HCT116 (cell line): ENCODE measurements around the gene MYZAP. TPM values are rescaled to one million over a fixed set of nuclear protein-coding genes. Genes with fewer than 3 reads are reported as not detected.

Experiments
- ATAC-seq: fragments of 200-7000 bp; cut with Tn5 transposase; 2 replicates; pipeline ENCODE4 v1.9.1; 2020; ENCODE audit warnings: mild to moderate bottlenecking, moderate library complexity
- BruUV-seq: library from RNA; stranded (reverse); fragments of 400-500 nt; replicated peaks from 2 replicates; lab custom pipeline; 2021; lab: Mats Ljungman, UMichigan
- CTCF ChIA-PET: fragments of 300-600 bp; sonication (Branson Sonifier 250); formaldehyde crosslinking; loops from one replicate; lab custom pipeline; 2021; ENCODE audit warnings: antibody characterized with exemption; lab: Charles Lee
- POLR2A ChIA-PET: fragments of 300-600, 350-600 bp; sonication (Branson Sonifier 250); formaldehyde crosslinking; loops from one replicate; lab custom pipeline; 2021; ENCODE audit warnings: antibody characterized with exemption; lab: Charles Lee
- RAD21 ChIA-PET, 2 experiments: fragments of 300-600 bp; sonication (Branson Sonifier 250); formaldehyde crosslinking; loops; one replicate each; lab custom pipeline; 2023; ENCODE audit warnings: low total read pairs in 2 of 2; ENCODE audit not compliant: uncharacterized antibody in 2 of 2, unreplicated experiment in 2 of 2, low non-redundant PET in 1 of 2; lab: Charles Lee
- DNase-seq: peaks from one replicate; pipeline ENCODE4 v3.0.0-alpha.2; 2010; ENCODE audit warnings: low read depth, low spot score
- H2AFZ ChIP-seq: fragments of 200-600 bp; shearing (Covaris generic), sonication (generic); 2 replicates; pipeline ENCODE4 v1.6.1; 2017; ENCODE audit warnings: low read depth, mixed run types, mixed read lengths, antibody characterized with exemption, low read length; ENCODE audit not compliant: poor library complexity, severe bottlenecking
- H3K27ac ChIP-seq: 2 replicates; pipeline ENCODE4 v1.5.1; 2012; ENCODE audit warnings: low read depth, low read length
- H3K27me3 ChIP-seq: fragments of 200-600 bp; sonication (generic); 2 replicates; pipeline ENCODE4 v1.6.1; 2016; ENCODE audit warnings: mixed run types, low read length, mixed read lengths; ENCODE audit not compliant: insufficient read depth
- H3K36me3 ChIP-seq, 2 experiments: fragments of 200-500 bp in 1 of 2; fragments of 200-600 bp in 1 of 2; sonication (Bioruptor generic) in 1 of 2; sonication (generic) in 1 of 2; 2 replicates each; pipeline versions ENCODE4 v1.5.1 to v1.6.1; 2014 to 2016; ENCODE audit warnings: low read length in 2 of 2, inconsistent platforms in 1 of 2, mixed read lengths in 1 of 2, mixed run types in 1 of 2; ENCODE audit not compliant: insufficient read depth in 2 of 2, control insufficient read depth in 1 of 2
- H3K4me1 ChIP-seq, 2 experiments: fragments of 200-600 bp in 1 of 2; sonication (generic) in 1 of 2; 2 replicates each; pipeline versions ENCODE4 v1.5.1 to v1.6.1; 2012 to 2017; ENCODE audit warnings: low read length in 2 of 2, inconsistent platforms in 1 of 2, mild to moderate bottlenecking in 1 of 2, mixed read lengths in 1 of 2, mixed run types in 1 of 2, moderate library complexity in 1 of 2; ENCODE audit not compliant: insufficient read depth in 2 of 2, control insufficient read depth in 1 of 2
- H3K4me2 ChIP-seq: fragments of 200-600 bp; sonication (generic); 2 replicates; pipeline ENCODE4 v1.6.1; 2017; ENCODE audit warnings: mixed run types, low read length, mixed read lengths
- H3K4me3 ChIP-seq, 2 experiments: fragments of 200-600 bp in 1 of 2; sonication (generic) in 1 of 2; replicated peaks in 1 of 2; 2 replicates each; pipeline ENCODE4 v1.5.1; 2011 to 2016; ENCODE audit warnings: low read length in 2 of 2, control low read depth in 1 of 2, low read depth in 1 of 2, mild to moderate bottlenecking in 1 of 2, mixed read lengths in 1 of 2, mixed run types in 1 of 2
- H3K79me2 ChIP-seq: fragments of 200-600 bp; sonication (generic); 2 replicates; pipeline ENCODE4 v1.6.1; 2017; ENCODE audit warnings: mild to moderate bottlenecking, mixed run types, low read length, moderate library complexity, mixed read lengths; ENCODE audit not compliant: insufficient read depth
- H3K9ac ChIP-seq: fragments of 200-600 bp; sonication (generic); 2 replicates; pipeline ENCODE4 v1.6.1; 2016; ENCODE audit warnings: low read length, mixed read lengths
- H3K9me2 ChIP-seq: fragments of 200-600 bp; sonication (generic), shearing (Covaris generic); 2 replicates; pipeline ENCODE4 v1.6.1; 2017; ENCODE audit warnings: mixed run types, mild to moderate bottlenecking, moderate library complexity; ENCODE audit not compliant: insufficient read depth
- H3K9me3 ChIP-seq, 2 experiments: fragments of 200-500 bp in 1 of 2; fragments of 200-600 bp in 1 of 2; sonication (Bioruptor generic) in 1 of 2; sonication (generic) in 1 of 2; 2 replicates each; pipeline ENCODE4 v1.6.1; 2014 to 2017; ENCODE audit warnings: low read length in 2 of 2, mixed read lengths in 2 of 2, inconsistent platforms in 1 of 2, low read depth in 1 of 2, mild to moderate bottlenecking in 1 of 2, mixed run types in 1 of 2, moderate library complexity in 1 of 2; ENCODE audit not compliant: control insufficient read depth in 1 of 2, insufficient read depth in 1 of 2
- H4K20me1 ChIP-seq: fragments of 200-600 bp; sonication (generic), shearing (Covaris generic); 2 replicates; pipeline ENCODE4 v1.6.1; 2017; ENCODE audit warnings: mixed run types, mild to moderate bottlenecking, moderate library complexity; ENCODE audit not compliant: insufficient read depth
- ATF3 ChIP-seq: IDR thresholded peaks from 2 replicates; pipeline ENCODE4 v1.6.1; 2012
- CBX3 ChIP-seq: IDR thresholded peaks from 2 replicates; pipeline ENCODE4 v1.6.1; 2012; ENCODE audit warnings: low read depth
- CEBPB ChIP-seq: IDR thresholded peaks from 2 replicates; pipeline ENCODE4 v1.6.1; 2012; ENCODE audit warnings: low read depth
- CTCF ChIP-seq, 3 experiments: fragments of 200-600 bp in 1 of 3; sonication (generic) in 1 of 3; IDR thresholded peaks in 2 of 3; conservative IDR thresholded peaks in 1 of 3; 2 replicates each; pipeline ENCODE4 v1.5.1; 2012 to 2017; ENCODE audit warnings: low read depth in 2 of 3, low read length in 2 of 3, antibody characterized with exemption in 1 of 3, borderline replicate concordance in 1 of 3, control low read depth in 1 of 3, mild to moderate bottlenecking in 1 of 3, mixed read lengths in 1 of 3, mixed run types in 1 of 3, moderate library complexity in 1 of 3; ENCODE audit not compliant: insufficient read depth in 1 of 3
- EGR1 ChIP-seq: IDR thresholded peaks from 2 replicates; pipeline ENCODE4 v1.6.1; 2012; ENCODE audit warnings: low read depth
- ELF1 ChIP-seq: IDR thresholded peaks from 2 replicates; pipeline ENCODE4 v1.6.1; 2012; ENCODE audit warnings: low read depth, borderline replicate concordance
- EZH2phosphoT487 ChIP-seq: fragments of 200-600 bp; IDR thresholded peaks from 2 replicates; pipeline ENCODE4 v1.6.1; 2018; ENCODE audit warnings: antibody characterized with exemption, borderline replicate concordance
- FOSL1 ChIP-seq: IDR thresholded peaks from 2 replicates; pipeline ENCODE4 v1.6.1; 2012; ENCODE audit warnings: low read depth
- JUND ChIP-seq: IDR thresholded peaks from 2 replicates; pipeline ENCODE4 v1.6.1; 2012
- POLR2AphosphoS5 ChIP-seq: IDR thresholded peaks from 2 replicates; pipeline ENCODE4 v1.6.1; 2011; ENCODE audit warnings: mild to moderate bottlenecking, low read depth, low read length, moderate library complexity
- RAD21 ChIP-seq: IDR thresholded peaks from 2 replicates; pipeline ENCODE4 v1.6.1; 2012; ENCODE audit warnings: low read depth, mild to moderate bottlenecking
- SIN3A ChIP-seq: IDR thresholded peaks from 2 replicates; pipeline ENCODE4 v1.6.1; 2012; ENCODE audit warnings: low read depth
- intact Hi-C: fragments of 100-400 bp; cut with micrococcal nuclease; formaldehyde crosslinking; loops from 2 replicates; pipeline ENCODE4 v1.10.0; 2022
- total RNA-seq: library from RNA; stranded (reverse); gene quantifications from one replicate; pipeline ENCODE4 v1.2.1, GENCODE V29; 2021; ENCODE audit not compliant: unreplicated experiment

MYZAP gene
- total RNA-seq, 1 experiment from 2014 or later = 5.8 TPM

GRCh38 chr15:57563416-57563815 lies 28.3 kb upstream of the MYZAP start:
- no peak for DNase-seq
- no peak for TF ChIP-seq EGR1
- TF ChIP-seq EZH2phosphoT487 = no peak
- no peak for TF ChIP-seq POLR2AphosphoS5
- no peak for TF ChIP-seq CTCF (IDR thresholded peaks at IDR 0.05 in 2 of 3, conservative IDR thresholded peaks at IDR 0.05 in 1 of 3; ENCODE audit: borderline replicate concordance in 1 of 3, insufficient read depth in 1 of 3, low read depth in 2 of 3, low read length in 2 of 3)
- no peak for TF ChIP-seq FOSL1
- no peak for TF ChIP-seq CBX3
- H3K36me3 ChIP-seq = no peaks in the 10 kb centered on the region
- RAD21 ChIA-PET = no interaction called here
- H3K27ac ChIP-seq = no peak overlapping the region
- peaks cover 0 to 24% of the 10 kb centered on the region in 2 experiments; a peak in 2 of 4 replicates for H3K4me1 ChIP-seq
- no peaks in the 10 kb centered on the region for H3K27me3 ChIP-seq
- CTCF ChIA-PET = no interaction called here
- no peak overlapping the region for H2AFZ ChIP-seq
- no peaks in the 10 kb centered on the region; a peak in 1 of 4 replicates for H3K9me3 ChIP-seq
- POLR2A ChIA-PET = no interaction called here
- H3K9me2 ChIP-seq = no peaks in the 10 kb centered on the region
- BruUV-seq = no TSS peak
- no peaks in the 10 kb centered on the region for H3K79me2 ChIP-seq
- ATAC-seq = no peak
- no peaks in the 10 kb centered on the region for H4K20me1 ChIP-seq
- intact Hi-C loops = loop anchor here (5.0 kb wide), 1 partner anchor 94 kb away; no protein-coding TSS in a partner anchor
- H3K4me3 ChIP-seq = no peak overlapping the region
- no peak overlapping the region for H3K9ac ChIP-seq
- H3K4me2 ChIP-seq = no peak overlapping the region

GRCh38 chr15:57565311-57565710 lies 26.4 kb upstream of the MYZAP start:
- Histone ChIP-seq H3K4me3 (no peak overlapping the region), H3K9ac (no peak overlapping the region), H3K27me3 (no peaks in the 10 kb centered on the region), H3K4me1 (peaks cover 0 to 22% of the 10 kb centered on the region in 2 experiments; a peak in 2 of 4 replicates), H3K4me2 (no peak overlapping the region)
- TF ChIP-seq RAD21 (no peak), SIN3A (no peak), ELF1 (no peak), ATF3 (no peak), JUND (no peak), CEBPB (no peak), CBX3 (no peak)
- TF ChIP-seq, all 23 proteins: peak for 0
- BruUV-seq = no TSS peak
- POLR2A ChIA-PET = no interaction called here
- no peaks in the 10 kb centered on the region for H3K9me2 ChIP-seq
- CTCF ChIA-PET = no interaction called here
- H3K36me3 ChIP-seq = no peaks in the 10 kb centered on the region
- no peak overlapping the region for H3K27ac ChIP-seq
- no peaks in the 10 kb centered on the region for H3K9me3 ChIP-seq
- RAD21 ChIA-PET = no interaction called here
- H2AFZ ChIP-seq = no peak overlapping the region
- H3K79me2 ChIP-seq = no peaks in the 10 kb centered on the region
- intact Hi-C loops = no loop called here
- no peak for ATAC-seq
- no peak for DNase-seq
- H4K20me1 ChIP-seq = no peaks in the 10 kb centered on the region
